ENCODE data around the gene ERN1.

The ERN1 gene

GRCh38 chr17:63996430-63997182 lies 133.3 kb downstream of the ERN1 start:
- DNase-seq (ENCODE audit: low read depth), result no peak
- no peak overlapping the region for H3K4me3 ChIP-seq (replicated peaks; ENCODE audit: low read depth, low read length)
- TF ChIP-seq CTCF (IDR thresholded peaks at IDR 0.05; ENCODE audit: low read length, missing control alignments), result no peak

GRCh38 chr17:63995626-63996025 lies 134.3 kb downstream of the ERN1 start:
- no peak overlapping the region for H3K4me3 ChIP-seq (replicated peaks; ENCODE audit: low read depth, low read length)
- no peak for DNase-seq (ENCODE audit: low read depth)
- TF ChIP-seq CTCF (IDR thresholded peaks at IDR 0.05; ENCODE audit: low read length, missing control alignments), result no peak

DNA sequence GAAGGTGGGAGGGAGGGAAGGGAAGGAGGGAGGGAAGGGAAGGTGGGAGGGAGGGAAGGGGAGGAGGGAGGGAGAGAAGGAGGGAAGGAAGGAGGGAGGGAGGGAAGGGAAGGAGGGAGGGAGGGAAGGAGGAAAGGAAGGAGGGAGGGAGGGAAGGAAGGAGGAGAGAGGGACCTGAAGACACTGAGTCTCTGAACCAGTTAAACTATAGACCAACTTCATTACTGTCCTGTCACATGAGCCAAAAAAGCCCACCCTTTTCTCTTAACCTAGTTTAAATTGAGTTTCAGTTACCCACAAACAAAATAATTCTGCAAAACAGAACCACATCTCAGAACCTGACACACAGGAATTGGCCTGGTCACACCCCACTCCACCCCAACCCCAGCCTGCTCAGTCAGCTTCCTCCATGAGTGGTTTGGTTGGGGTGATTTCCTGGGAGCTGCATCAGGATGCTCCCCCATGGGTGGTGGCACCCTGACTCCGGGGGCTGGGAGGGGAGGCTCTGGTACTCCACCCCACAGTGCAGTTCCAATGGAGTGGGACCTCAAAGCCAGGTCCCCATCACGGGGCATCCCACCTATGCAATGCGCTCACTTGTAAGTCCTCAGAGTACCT lies 136.5 kb downstream of the ERN1 start:
- DNase-seq (ENCODE audit: low read depth), result no peak
- H3K4me3 ChIP-seq (replicated peaks; ENCODE audit: low read depth, low read length), result no peak overlapping the region
- TF ChIP-seq CTCF (IDR thresholded peaks at IDR 0.05; ENCODE audit: low read length, missing control alignments), result no peak

GRCh38 chr17:63991611-63992010 lies 138.3 kb downstream of the ERN1 start:
- H3K4me3 ChIP-seq (replicated peaks; ENCODE audit: low read depth, low read length), result no peak overlapping the region
- TF ChIP-seq CTCF (IDR thresholded peaks at IDR 0.05; ENCODE audit: low read length, missing control alignments), result no peak
- no peak for DNase-seq (ENCODE audit: low read depth)

GRCh38 chr17:63989622-63990345 lies 140.2 kb downstream of the ERN1 start:
- H3K4me3 ChIP-seq (replicated peaks; ENCODE audit: low read depth, low read length), result no peak overlapping the region
- TF ChIP-seq CTCF (IDR thresholded peaks at IDR 0.05; ENCODE audit: low read length, missing control alignments), result no peak
- DNase-seq (ENCODE audit: low read depth), result no peak

Data from fibroblast of pulmonary artery (primary cell).